ENCODE measurements around the gene TMEM178A. TPM values are rescaled to one million over a fixed set of nuclear protein-coding genes. Genes with fewer than 3 reads are reported as not detected.
"Not testable (repeated sequence)": the region's sequence is repeated elsewhere in the genome, so short reads cannot be mapped to it uniquely, and the experiment has no call there.

Gene TMEM178A
- total RNA-seq, 4 donors from 2014 or later = 0.29 to 0.38 TPM; not detected in 2

- WGBS, 2 donors = 35 to 38% methylated on average over 2 of the region's 2 CpGs
- Histone ChIP-seq H3K27ac (no peak overlapping the region), H3K4me1 (peaks cover 0 to 11% (median 0%) of the 10 kb centered on the region in 3 donors), H3K27me3 (no peaks in the 10 kb centered on the region), H3K36me3 (no peaks in the 10 kb centered on the region), H3K4me3 (no peak overlapping the region), H3K9me3 (no peaks in the 10 kb centered on the region)
- TF ChIP-seq CTCF (IDR thresholded peaks at IDR 0.05) = no peak
- TF ChIP-seq POLR2A (IDR thresholded peaks at IDR 0.05) = no peak
- DNase-seq = no peak
- intact Hi-C loops (cut with DNase I) = no loop called here
These were observed 42.9 kb upstream of the TMEM178A start for GRCh38 chr2:39622860-39623259.

- Histone ChIP-seq H3K4me1 (peaks cover 0 to 11% (median 0%) of the 10 kb centered on the region in 3 donors), H3K27ac (no peak overlapping the region), H3K4me3 (no peak overlapping the region), H3K36me3 (no peaks in the 10 kb centered on the region), H3K27me3 (no peaks in the 10 kb centered on the region), H3K9me3 (no peaks in the 10 kb centered on the region)
- no peak for DNase-seq
- intact Hi-C loops (cut with DNase I) = no loop called here
- TF ChIP-seq POLR2A (IDR thresholded peaks at IDR 0.05) (no peak), CTCF (IDR thresholded peaks at IDR 0.05) (no peak)
- WGBS, 2 donors = 69 to 89% methylated on average over 4 to 5 of the region's 5 CpGs
These were observed 41.8 kb upstream of the TMEM178A start for GRCh38 chr2:39623917-39624316.

GRCh38 chr2:39625193-39625926 lies 40.4 kb upstream of the TMEM178A start:
- H3K9me3 ChIP-seq = no peaks in the 10 kb centered on the region
- TF ChIP-seq CTCF (IDR thresholded peaks at IDR 0.05) = no peak
- no peak for TF ChIP-seq POLR2A (IDR thresholded peaks at IDR 0.05)
- DNase-seq = no peak
- WGBS, 2 donors = 64 to 68% methylated on average over 9 of the region's 9 CpGs
- peaks cover 0 to 1% (median 0%) of the 10 kb centered on the region in 3 donors for H3K4me1 ChIP-seq
- no peak overlapping the region for H3K27ac ChIP-seq
- H3K4me3 ChIP-seq = no peak overlapping the region
- intact Hi-C loops (cut with DNase I) = no loop called here
- H3K27me3 ChIP-seq = no peaks in the 10 kb centered on the region
- H3K36me3 ChIP-seq = no peaks in the 10 kb centered on the region

GRCh38 chr2:39625927-39626270 lies 39.8 kb upstream of the TMEM178A start:
- Histone ChIP-seq H3K27me3 (no peaks in the 10 kb centered on the region), H3K36me3 (no peaks in the 10 kb centered on the region), H3K9me3 (no peaks in the 10 kb centered on the region), H3K4me3 (no peak overlapping the region), H3K4me1 (no peaks in the 10 kb centered on the region), H3K27ac (no peak overlapping the region)
- TF ChIP-seq POLR2A (IDR thresholded peaks at IDR 0.05) = no peak
- no peak for TF ChIP-seq CTCF (IDR thresholded peaks at IDR 0.05)
- WGBS, 2 donors = 74 to 79% methylated on average over 5 of the region's 5 CpGs
- intact Hi-C loops (cut with DNase I) = no loop called here
- no peak for DNase-seq

GRCh38 chr2:39628346-39628745 lies 37.4 kb upstream of the TMEM178A start:
- H3K9me3 ChIP-seq; H3K27me3 ChIP-seq; intact Hi-C loops (cut with DNase I); H3K36me3 ChIP-seq; H3K27ac ChIP-seq; H3K4me3 ChIP-seq; DNase-seq; H3K4me1 ChIP-seq: not testable (repeated sequence)
- no CpG with 5 or more reads among the region's 28 CpGs for WGBS, 2 donors

- Histone ChIP-seq H3K27me3 (no peaks in the 10 kb centered on the region), H3K36me3 (no peaks in the 10 kb centered on the region), H3K4me3 (no peak overlapping the region), H3K27ac (no peak overlapping the region), H3K4me1 (no peaks in the 10 kb centered on the region), H3K9me3 (no peaks in the 10 kb centered on the region)
- WGBS, 2 donors = 78 to 83% methylated on average over 3 of the region's 3 CpGs
- TF ChIP-seq CTCF (IDR thresholded peaks at IDR 0.05) (no peak), POLR2A (IDR thresholded peaks at IDR 0.05) (no peak)
- intact Hi-C loops (cut with DNase I) = no loop called here
- no peak for DNase-seq
These were observed 36.1 kb upstream of the TMEM178A start for GRCh38 chr2:39629646-39630045.
